GM19397 (cell line): ENCODE results near the gene SLIT1.

ENCODE experiments used
- ATAC-seq: cut with Tn5 transposase; IDR thresholded peaks from one replicate; pipeline ENCODE4 v1.9.1; 2021; ENCODE audit warnings: mild to moderate bottlenecking, moderate library complexity; ENCODE audit not compliant: unreplicated experiment

Gene SLIT1

DNA sequence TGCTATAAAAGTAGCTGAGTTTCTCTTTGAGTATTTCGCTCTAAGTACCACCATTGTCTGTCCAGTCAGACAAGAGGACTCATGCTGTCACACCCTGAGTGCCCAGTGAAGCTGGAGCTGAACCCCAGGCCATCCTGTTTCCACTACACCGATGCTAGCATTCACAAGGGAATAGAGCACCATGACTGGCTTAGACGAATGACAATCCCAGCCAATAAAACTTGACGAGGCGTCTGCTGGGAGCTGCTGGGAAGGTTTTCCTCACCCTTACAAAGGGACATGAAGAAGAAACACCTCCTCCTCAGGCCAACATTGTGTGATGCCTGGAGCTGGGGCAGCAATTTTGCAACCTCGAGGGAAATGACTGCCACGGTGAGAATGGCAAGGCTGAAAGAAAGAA lies 17.5 kb upstream of the SLIT1 start:
- ATAC-seq, result no peak

- ATAC-seq, result no peak
Measured at GRCh38 chr10:97200616-97201015, 14.9 kb upstream of the SLIT1 start.

DNA sequence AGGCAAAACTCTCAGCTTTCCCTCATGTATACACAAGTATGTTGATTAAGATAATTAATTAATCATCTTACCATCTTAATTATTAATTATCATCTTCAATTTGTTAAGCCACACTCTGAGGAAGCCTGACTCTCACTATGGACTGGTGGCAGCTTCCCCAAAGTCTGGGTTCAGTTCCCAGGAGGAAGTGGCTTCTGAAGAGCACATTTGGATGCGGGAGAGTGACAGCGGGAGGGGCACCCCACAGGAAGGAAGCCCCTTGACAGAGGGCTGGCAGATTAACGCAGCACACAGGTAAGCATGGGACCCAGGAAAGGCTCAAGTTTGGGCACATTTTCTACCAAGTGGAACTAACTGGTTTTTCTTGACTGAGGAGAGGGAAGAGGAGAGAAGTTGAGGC lies 13.4 kb upstream of the SLIT1 start:
- ATAC-seq, result no peak

DNA sequence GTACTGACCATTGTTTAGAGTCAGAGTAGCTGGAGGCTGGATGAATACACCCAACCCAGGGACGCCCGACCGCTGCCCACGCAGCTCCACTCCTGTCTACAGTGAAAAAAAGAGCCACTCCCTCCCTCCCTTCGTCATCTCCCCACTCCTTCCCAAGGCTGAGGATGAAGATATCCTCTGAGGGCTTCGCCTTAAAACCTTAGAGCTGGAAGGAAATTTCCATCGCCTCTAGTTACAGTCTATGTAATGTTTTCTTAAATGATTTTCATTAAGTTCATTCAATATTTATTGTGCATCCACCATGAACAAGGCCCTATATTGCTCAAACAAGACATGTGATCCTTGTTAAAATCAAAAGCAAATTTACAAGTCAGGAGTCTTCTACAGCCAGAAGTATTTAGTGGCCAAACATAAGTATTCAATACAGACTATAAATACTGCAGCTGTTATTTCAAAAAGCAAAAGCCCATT lies 11.3 kb upstream of the SLIT1 start:
- ATAC-seq, result no peak

DNA sequence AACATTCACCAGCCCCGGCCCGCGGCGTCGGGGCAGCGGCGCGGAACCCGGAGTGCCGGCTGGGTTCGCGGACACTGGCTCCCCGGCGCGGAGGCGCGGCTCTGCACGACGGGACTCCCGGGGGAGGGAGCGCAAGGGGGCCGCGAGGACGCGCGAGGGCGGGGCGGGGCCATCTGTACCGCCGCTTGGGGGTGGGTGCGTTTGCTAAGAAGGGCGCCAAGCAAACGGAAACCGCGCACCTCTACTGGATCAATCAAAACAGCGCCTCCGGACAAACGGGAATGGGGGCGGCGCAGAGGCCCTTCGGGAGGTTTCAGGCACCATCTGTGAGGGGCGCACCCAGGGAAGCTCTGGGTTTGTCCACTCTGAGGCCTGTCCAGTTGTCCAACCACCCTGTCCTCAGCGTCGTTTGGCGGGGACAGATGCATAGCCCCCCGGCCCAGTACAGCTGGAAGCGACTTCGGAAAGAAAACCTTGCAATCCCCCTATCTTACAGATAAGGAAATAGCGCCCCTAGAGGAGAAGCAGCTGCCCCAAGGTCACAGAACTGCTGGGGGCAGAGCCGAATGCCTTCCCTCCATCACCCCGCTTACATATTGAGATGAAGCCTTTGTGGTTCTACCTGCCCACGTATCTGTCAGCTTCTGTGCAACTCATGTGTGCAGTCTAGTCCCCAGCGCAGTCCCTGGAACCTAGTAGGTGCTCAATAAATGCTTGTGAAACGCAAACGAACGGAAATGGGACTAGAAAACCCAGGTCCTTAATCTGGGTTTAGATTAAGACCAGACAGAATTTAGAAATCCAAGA lies 10.7 kb upstream of the SLIT1 start:
- ATAC-seq, result no peak

DNA sequence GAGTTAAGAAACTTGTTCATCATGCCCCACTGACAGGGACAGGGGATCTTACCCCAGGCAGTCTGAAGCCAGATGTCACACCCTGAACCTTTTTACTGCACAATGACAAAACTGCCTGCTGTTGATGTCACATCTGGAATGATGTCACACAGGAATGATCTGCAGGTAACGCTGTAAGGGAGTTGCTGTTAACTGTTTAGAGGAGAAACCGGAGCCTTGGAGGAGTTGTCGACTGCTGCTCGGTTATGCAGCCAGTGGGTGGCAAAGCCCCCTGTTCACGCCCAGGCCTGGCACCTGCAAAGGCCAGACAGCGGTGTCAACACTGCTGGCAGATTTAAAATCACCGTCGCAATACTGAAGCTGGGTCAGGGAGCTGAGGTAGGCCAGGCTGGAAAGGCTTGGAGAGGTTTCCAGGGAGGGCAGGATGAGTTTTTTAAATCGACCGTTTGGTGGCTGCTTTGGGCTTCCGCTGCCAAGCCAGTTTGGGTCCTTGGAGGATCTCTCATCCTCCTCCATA lies 10.0 kb upstream of the SLIT1 start:
- no peak for ATAC-seq

DNA sequence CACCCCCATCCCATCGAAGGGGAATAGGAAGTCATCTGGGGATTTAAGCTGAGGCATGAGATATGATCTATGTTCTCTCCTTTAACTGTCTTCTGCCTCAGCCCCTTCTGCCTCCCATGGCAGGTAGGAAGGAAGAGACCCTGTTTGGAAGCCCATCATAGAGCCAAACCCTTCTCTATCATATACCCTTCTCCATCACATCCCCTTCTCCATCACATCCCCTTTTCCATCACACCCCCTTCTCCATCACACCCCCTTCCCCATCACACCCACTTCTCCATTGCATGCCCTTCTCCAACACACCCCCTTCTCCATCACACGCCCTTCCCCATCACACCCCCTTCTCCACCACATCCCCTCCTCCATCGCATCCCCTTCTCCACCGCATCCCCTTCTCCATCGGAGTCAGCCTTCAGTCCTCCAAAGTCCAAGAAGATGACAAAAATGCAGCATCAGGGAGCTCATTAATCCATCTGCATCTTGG lies 7.2 kb upstream of the SLIT1 start:
- ATAC-seq, result no peak

DNA sequence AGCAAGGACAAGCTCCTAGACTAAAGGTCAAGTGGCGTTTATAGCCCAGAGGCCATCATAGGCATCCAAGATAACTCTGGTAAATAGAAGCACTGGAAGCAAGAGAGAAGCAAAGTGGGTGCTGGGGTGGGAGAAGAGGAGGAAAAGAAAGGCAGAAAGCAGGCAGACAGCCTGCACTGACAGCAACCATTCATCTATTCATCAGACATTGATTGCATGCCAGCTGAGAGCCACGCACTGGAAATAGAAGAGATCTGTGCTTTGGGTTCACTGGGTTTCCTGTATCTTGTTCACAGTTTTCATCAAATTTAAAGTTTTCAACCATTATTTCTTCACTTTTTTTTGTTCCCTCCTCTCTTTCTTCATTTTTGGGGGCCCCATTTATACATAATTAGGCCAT lies 4.7 kb upstream of the SLIT1 start:
- no peak for ATAC-seq

GRCh38 chr10:97188261-97188711 lies 2.5 kb upstream of the SLIT1 start:
- no peak for ATAC-seq

GRCh38 chr10:97186911-97187310 lies 1.2 kb upstream of the SLIT1 start:
- no peak for ATAC-seq

GRCh38 chr10:97184971-97185325 lies 811 bp downstream of the SLIT1 start:
- no peak for ATAC-seq

GRCh38 chr10:97183314-97183713 lies 2.4 kb downstream of the SLIT1 start:
- no peak for ATAC-seq

GRCh38 chr10:97182288-97182990 lies 3.3 kb downstream of the SLIT1 start:
- ATAC-seq, result no peak

GRCh38 chr10:97180986-97181385 lies 4.8 kb downstream of the SLIT1 start:
- ATAC-seq, result no peak

DNA sequence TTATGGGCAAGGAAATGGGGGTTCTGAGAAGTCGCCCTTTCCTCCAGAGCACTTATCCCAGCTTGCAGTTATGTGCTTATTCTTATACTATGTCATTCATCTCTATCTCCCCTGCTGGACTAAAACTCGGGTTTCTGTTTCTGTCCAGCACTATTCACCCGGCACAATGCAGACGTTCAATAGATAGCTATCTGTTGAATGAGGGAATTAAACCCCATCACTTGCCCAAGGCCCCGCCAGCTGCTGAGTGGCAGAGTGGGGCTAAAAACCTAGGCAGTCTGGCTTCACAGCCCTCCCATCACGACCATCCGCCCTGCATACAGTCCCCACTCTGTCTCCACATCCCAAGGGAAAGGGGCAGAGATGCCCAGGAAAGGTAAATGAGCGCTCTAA lies 5.4 kb downstream of the SLIT1 start:
- ATAC-seq, result no peak

- ATAC-seq, result no peak
Measured at GRCh38 chr10:97179731-97180362, 5.9 kb downstream of the SLIT1 start.

- ATAC-seq, result no peak
Measured at GRCh38 chr10:97179311-97179710, 6.4 kb downstream of the SLIT1 start.

DNA sequence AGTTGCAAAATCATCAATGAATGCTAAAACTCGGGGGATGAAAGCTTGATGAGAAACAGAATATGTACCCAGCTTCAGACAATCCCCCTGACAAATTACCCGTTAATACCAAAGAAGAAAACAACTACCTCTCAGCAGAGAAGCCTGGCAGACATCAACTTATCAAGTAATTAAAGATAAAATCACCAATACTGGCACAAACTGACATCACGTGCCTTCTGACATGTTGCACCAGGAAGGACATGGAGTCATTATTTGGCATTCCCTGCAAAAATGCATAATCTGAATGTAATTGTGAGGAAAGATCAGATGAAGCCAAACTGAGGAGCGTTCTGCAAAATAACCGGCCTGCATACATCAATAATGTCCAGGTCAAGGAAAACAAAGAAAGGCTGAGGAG lies 7.7 kb downstream of the SLIT1 start:
- no peak for ATAC-seq

GRCh38 chr10:97176226-97176625 lies 9.5 kb downstream of the SLIT1 start:
- no peak for ATAC-seq

DNA sequence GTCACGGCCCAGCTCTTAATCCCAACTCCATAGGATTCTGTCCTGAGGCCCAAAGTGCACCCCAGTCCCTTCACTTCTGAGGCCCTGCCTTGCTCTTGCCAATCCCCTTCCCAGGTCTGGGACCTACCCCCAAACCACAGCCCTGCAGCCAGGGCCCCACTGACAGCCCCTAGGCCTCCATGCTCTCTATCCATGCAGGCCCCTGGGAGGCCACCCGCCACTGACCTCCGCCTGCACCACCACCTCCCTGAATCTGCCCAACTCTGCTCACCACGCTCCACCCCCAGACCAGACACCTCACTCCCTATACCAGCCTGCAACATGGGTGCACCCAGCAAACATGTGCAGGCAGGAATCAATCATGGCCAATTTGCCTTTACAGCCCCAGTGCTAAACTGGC lies 10.2 kb downstream of the SLIT1 start:
- no peak for ATAC-seq

DNA sequence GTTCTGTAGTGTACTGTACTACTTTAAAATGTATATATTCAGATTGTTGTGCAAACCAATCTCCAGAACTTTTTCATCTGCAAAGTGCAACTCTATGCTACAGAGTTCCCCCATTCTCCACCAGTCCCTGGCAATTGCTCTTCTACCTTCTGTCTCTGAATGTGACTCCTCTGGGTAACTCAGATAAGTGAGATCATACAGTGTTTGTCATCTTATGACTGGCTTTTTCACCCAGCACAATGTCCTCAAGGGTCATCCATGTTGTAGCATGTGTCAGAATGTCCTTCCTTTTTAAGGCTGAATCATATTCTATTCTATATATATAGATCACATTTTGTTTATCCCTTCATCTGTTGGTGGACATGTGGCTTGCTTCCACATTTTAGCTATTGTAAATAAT lies 10.8 kb downstream of the SLIT1 start:
- ATAC-seq, result no peak
